Esophagus muscularis mucosa (tissue), 3 donors: ENCODE data around the gene EXOC3.

ENCODE experiments used
- EP300 ChIP-seq: sonication (generic); formaldehyde crosslinking; IDR thresholded peaks from one replicate; pipeline ENCODE4 v1.6.1; 2017; ENCODE audit warnings: antibody characterized with exemption
- TF ChIP-seq, protein P1 (sequence below), 3 experiments: fragments of 200-600 bp in 2 of 3; fragments of 450-650 bp in 1 of 3; sonication (generic) in 2 of 3; IDR thresholded peaks; one replicate each; pipeline ENCODE4 v1.5.1; 2017 to 2019; ENCODE audit warnings: antibody characterized with exemption in 3 of 3, mild to moderate bottlenecking in 2 of 3, moderate library complexity in 1 of 3

DNA sequence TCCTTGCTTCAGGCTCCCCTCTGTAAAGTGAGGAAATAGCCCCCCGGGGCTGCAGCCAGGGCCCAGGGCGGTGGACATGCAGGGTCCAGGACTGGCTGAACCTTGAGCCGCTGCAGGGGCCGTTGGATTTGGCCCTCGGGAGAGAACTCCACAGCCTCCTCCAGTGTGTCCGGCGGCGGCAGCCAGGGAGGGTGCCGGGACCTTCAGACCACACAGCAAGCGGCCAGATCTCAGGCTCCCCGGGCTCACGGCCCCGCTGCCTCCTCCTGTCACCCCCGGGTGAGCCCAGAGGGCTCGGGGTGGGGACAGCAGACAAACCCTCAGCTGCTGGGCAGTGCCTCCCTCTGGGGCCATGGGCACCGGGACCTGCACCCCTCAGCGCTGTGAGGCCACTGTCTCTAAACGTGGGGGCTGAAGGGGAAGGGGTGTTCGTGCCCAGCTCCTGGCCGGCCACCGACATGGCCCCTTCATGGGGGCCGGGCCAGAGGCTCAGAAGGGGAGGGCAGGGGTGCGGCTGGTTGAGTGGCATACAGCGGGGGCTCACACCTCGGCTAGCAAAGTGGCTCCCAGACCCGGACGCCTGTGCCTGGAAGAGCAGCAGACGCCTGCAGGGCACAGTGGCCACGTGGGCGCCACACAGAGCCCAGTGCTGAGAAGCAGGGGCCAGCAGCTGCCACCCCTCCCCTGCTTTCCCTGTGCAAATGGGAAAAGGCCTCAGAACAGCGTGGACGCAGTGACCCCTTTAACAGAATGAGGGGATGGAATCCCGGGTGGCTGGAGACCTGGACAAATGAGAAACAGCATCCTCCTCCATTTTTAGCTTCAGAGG lies 61.6 kb downstream of the EXOC3 start:
- TF ChIP-seq, protein P1, sequence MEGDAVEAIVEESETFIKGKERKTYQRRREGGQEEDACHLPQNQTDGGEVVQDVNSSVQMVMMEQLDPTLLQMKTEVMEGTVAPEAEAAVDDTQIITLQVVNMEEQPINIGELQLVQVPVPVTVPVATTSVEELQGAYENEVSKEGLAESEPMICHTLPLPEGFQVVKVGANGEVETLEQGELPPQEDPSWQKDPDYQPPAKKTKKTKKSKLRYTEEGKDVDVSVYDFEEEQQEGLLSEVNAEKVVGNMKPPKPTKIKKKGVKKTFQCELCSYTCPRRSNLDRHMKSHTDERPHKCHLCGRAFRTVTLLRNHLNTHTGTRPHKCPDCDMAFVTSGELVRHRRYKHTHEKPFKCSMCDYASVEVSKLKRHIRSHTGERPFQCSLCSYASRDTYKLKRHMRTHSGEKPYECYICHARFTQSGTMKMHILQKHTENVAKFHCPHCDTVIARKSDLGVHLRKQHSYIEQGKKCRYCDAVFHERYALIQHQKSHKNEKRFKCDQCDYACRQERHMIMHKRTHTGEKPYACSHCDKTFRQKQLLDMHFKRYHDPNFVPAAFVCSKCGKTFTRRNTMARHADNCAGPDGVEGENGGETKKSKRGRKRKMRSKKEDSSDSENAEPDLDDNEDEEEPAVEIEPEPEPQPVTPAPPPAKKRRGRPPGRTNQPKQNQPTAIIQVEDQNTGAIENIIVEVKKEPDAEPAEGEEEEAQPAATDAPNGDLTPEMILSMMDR (IDR thresholded peaks at IDR 0.05): no peak
- TF ChIP-seq EP300: no peak
